HFFc6 (cell line): ENCODE results near the gene PTPRE. TPM values are rescaled to one million over a fixed set of nuclear protein-coding genes. Genes with fewer than 3 reads are reported as not detected.
A peak's percentile ranks its signal among the peaks of the same experiment; 100 is the strongest.

Source experiments
- DNase-seq: peaks from one replicate; pipeline ENCODE4 v3.0.0-alpha.2; 2018
- H3K27ac Mint-ChIP-seq: 2 replicates; pipeline ENCODE4 v1.8.0; 2020; ENCODE audit warnings: mild to moderate bottlenecking, mixed read lengths
- H3K27me3 Mint-ChIP-seq: 2 replicates; pipeline ENCODE4 v1.8.0; 2021; ENCODE audit warnings: mild to moderate bottlenecking, moderate library complexity, mixed read lengths; ENCODE audit not compliant: insufficient read depth
- H3K36me3 Mint-ChIP-seq: 2 replicates; pipeline ENCODE4 v1.8.0; 2021; ENCODE audit warnings: low read depth, mixed read lengths
- H3K4me1 Mint-ChIP-seq: 2 replicates; pipeline ENCODE4 v1.8.0; 2020; ENCODE audit warnings: low read depth, mixed read lengths
- H3K4me3 Mint-ChIP-seq: 2 replicates; pipeline ENCODE4 v1.8.0; 2020; ENCODE audit warnings: mild to moderate bottlenecking, moderate library complexity, mixed read lengths
- H3K9me3 Mint-ChIP-seq: 2 replicates; pipeline ENCODE4 v1.8.0; 2020; ENCODE audit warnings: mild to moderate bottlenecking, mixed read lengths
- CTCF ChIP-seq: fragments of 200-600 bp; sonication (generic); IDR thresholded peaks from 2 replicates; pipeline ENCODE4 v1.5.0; 2021; ENCODE audit warnings: antibody characterized with exemption, mild to moderate bottlenecking
- total RNA-seq, 6 experiments: library from RNA; stranded (reverse); fragmentation: NEBNext Ultra II Directional; extraction: Animal tissue kit (Norgen Biotek cat#: 25700); gene quantifications; 2 replicates in 1 of 6; 3 replicates in 5 of 6; pipeline ENCODE4 v1.2.3, GENCODE V29; 2021

PTPRE gene
- total RNA-seq, 6 experiments from 2014 or later: 0.14 to 0.37 (median 0.15) TPM; not detected in 3

GRCh38 chr10:128116851-128117615 is 210.1 kb downstream of the PTPRE start:
- peak; percentile 65 for TF ChIP-seq CTCF
- Mint-ChIP-seq H3K36me3 (peaks cover 52% of the 10 kb centered on the region), H3K4me3 (no peak overlapping the region), H3K9me3 (no peaks in the 10 kb centered on the region), H3K27me3 (no peaks in the 10 kb centered on the region; the same call in 1 of the 2 replicates), H3K27ac (no peak overlapping the region; the same call in 1 of the 2 replicates), H3K4me1 (peaks cover 32% of the 10 kb centered on the region)
- peak; percentile 22 for DNase-seq

- DNase-seq: no peak
- H3K9me3 Mint-ChIP-seq: no peaks in the 10 kb centered on the region
- TF ChIP-seq CTCF: no peak
- H3K4me3 Mint-ChIP-seq: no peak overlapping the region; the same call in 1 of the 2 replicates
- H3K4me1 Mint-ChIP-seq: peaks cover 52% of the 10 kb centered on the region
- peaks cover 6% of the 10 kb centered on the region for H3K27me3 Mint-ChIP-seq
- H3K36me3 Mint-ChIP-seq: peaks cover 38% of the 10 kb centered on the region
- H3K27ac Mint-ChIP-seq: peak overlapping the region; percentile 61
Measured at GRCh38 chr10:128121750-128122412, 215.0 kb downstream of the PTPRE start.

GRCh38 chr10:128122931-128123330 is 216.0 kb downstream of the PTPRE start:
- peak overlapping the region; percentile 61 for H3K27ac Mint-ChIP-seq
- no peak for TF ChIP-seq CTCF
- H3K4me1 Mint-ChIP-seq: peaks cover 56% of the 10 kb centered on the region
- no peak for DNase-seq
- H3K4me3 Mint-ChIP-seq: peak overlapping the region; percentile 29; the same call in 1 of the 2 replicates
- H3K27me3 Mint-ChIP-seq: peaks cover 7% of the 10 kb centered on the region
- H3K9me3 Mint-ChIP-seq: no peaks in the 10 kb centered on the region
- peaks cover 38% of the 10 kb centered on the region for H3K36me3 Mint-ChIP-seq

- Mint-ChIP-seq H3K4me1 (peaks cover 56% of the 10 kb centered on the region), H3K27me3 (peaks cover 11% of the 10 kb centered on the region), H3K4me3 (peak overlapping the region; percentile 94), H3K27ac (peak overlapping the region; percentile 79), H3K36me3 (peaks cover 32% of the 10 kb centered on the region), H3K9me3 (no peaks in the 10 kb centered on the region)
- DNase-seq: no peak
- no peak for TF ChIP-seq CTCF
Measured at GRCh38 chr10:128123846-128124245, 216.9 kb downstream of the PTPRE start.

- no peak for DNase-seq
- TF ChIP-seq CTCF: no peak
- Mint-ChIP-seq H3K4me1 (peaks cover 58% of the 10 kb centered on the region), H3K9me3 (no peaks in the 10 kb centered on the region), H3K27ac (peak overlapping the region; percentile 79), H3K36me3 (peaks cover 26% of the 10 kb centered on the region), H3K27me3 (peaks cover 12% of the 10 kb centered on the region), H3K4me3 (peak overlapping the region; percentile 94)
Measured at GRCh38 chr10:128124813-128125403, 218.0 kb downstream of the PTPRE start.
